Measurements from ENCODE around the gene NID2.
A peak's percentile ranks its signal among the peaks of the same experiment; 100 is the strongest.

The NID2 gene

DNA sequence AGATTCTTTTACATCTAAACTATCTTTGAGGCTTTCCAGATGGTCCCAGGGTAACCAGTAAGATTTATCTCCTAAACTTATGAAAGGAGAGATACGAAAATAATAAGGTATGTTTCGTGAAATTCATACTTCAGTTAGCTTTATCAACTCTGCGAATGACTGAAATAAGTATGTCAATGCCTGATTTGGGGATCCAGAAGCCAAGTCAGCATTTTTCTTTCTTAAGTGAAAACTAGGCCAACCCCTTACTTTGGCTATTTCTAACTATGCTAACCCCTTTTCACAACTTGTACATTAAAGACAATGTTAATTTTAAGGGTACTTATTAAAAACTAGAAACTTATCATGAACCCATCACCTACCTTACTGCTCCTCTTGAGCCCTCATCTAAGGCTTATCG, 26.9 kb upstream of the NID2 start:
- Histone ChIP-seq H3K4me3 (ENCODE audit: low read length) (no peak overlapping the region), H3K9ac (ENCODE audit: low read depth, low read length) (no peak overlapping the region), H3K4me1 (ENCODE audit: control insufficient read depth, insufficient read depth, low read length) (no peaks in the 10 kb centered on the region), H3K36me3 (ENCODE audit: insufficient read depth, low read length) (no peaks in the 10 kb centered on the region), H3K9me3 (replicated peaks; ENCODE audit: low read length) (no peaks in the 10 kb centered on the region), H3K4me2 (ENCODE audit: low read length) (no peak overlapping the region), H3K27me3 (ENCODE audit: control insufficient read depth, insufficient read depth, low read length) (no peaks in the 10 kb centered on the region)

DNA sequence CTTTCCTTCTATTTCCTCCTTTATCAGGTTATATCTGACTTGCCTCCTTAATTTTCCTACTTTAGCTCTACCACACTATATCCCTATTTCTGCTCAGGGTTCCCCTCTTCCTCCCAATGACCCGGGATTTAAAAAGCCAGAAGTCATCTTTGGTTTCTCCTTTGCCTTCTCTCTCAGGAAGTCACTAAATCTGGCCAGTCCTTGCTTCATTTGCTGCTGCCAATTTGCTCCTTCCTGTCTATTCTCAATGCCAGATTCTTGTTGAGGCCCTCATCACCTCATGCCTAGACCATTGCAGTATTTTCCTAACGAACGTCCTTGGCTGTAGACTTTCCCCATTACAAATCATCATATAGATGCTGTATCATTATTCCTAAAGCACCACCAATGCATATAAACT, 26.5 kb upstream of the NID2 start:
- no peak overlapping the region for H3K4me3 ChIP-seq (ENCODE audit: low read length)
- H3K9ac ChIP-seq (ENCODE audit: low read depth, low read length) = no peak overlapping the region
- H3K4me2 ChIP-seq (ENCODE audit: low read length) = no peak overlapping the region
- no peaks in the 10 kb centered on the region for H3K9me3 ChIP-seq (replicated peaks; ENCODE audit: low read length)
- H3K4me1 ChIP-seq (ENCODE audit: control insufficient read depth, insufficient read depth, low read length) = no peaks in the 10 kb centered on the region
- H3K27me3 ChIP-seq (ENCODE audit: control insufficient read depth, insufficient read depth, low read length) = no peaks in the 10 kb centered on the region
- H3K36me3 ChIP-seq (ENCODE audit: insufficient read depth, low read length) = no peaks in the 10 kb centered on the region

GRCh38 chr14:52094546-52095271, 25.9 kb upstream of the NID2 start:
- no peak overlapping the region for H3K4me2 ChIP-seq (ENCODE audit: low read length)
- H3K4me3 ChIP-seq (ENCODE audit: low read length) = no peak overlapping the region
- H3K4me1 ChIP-seq (ENCODE audit: control insufficient read depth, insufficient read depth, low read length) = no peaks in the 10 kb centered on the region
- H3K27me3 ChIP-seq (ENCODE audit: control insufficient read depth, insufficient read depth, low read length) = no peaks in the 10 kb centered on the region
- H3K9me3 ChIP-seq (replicated peaks; ENCODE audit: low read length) = no peaks in the 10 kb centered on the region
- H3K36me3 ChIP-seq (ENCODE audit: insufficient read depth, low read length) = no peaks in the 10 kb centered on the region
- H3K9ac ChIP-seq (ENCODE audit: low read depth, low read length) = no peak overlapping the region

DNA sequence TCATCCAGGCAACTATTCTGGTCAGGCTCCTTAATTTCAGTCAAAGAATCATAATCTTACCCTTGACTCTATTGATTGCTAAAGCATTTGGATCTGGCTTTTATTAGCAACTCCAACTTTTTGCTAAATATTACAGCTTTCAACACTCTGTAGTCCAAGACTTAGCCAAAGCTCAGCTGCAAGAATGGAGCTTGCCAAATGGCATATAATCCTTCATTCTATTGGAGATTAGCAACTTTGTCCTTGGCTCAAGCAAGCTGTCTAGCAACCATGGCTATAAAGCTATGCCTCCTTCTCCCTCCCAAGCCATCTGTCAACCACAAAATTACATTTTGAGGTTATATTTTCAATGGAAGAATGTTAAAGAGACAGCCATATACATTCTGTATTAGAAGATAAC, 23.1 kb upstream of the NID2 start:
- Histone ChIP-seq H3K4me1 (ENCODE audit: control insufficient read depth, insufficient read depth, low read length) (no peaks in the 10 kb centered on the region), H3K4me2 (ENCODE audit: low read length) (no peak overlapping the region), H3K27me3 (ENCODE audit: control insufficient read depth, insufficient read depth, low read length) (no peaks in the 10 kb centered on the region), H3K4me3 (ENCODE audit: low read length) (no peak overlapping the region), H3K36me3 (ENCODE audit: insufficient read depth, low read length) (no peaks in the 10 kb centered on the region), H3K9ac (ENCODE audit: low read depth, low read length) (no peak overlapping the region), H3K9me3 (replicated peaks; ENCODE audit: low read length) (no peaks in the 10 kb centered on the region)

GRCh38 chr14:52090936-52091335, 22.1 kb upstream of the NID2 start:
- Histone ChIP-seq H3K4me1 (ENCODE audit: control insufficient read depth, insufficient read depth, low read length) (no peaks in the 10 kb centered on the region), H3K4me2 (ENCODE audit: low read length) (no peak overlapping the region), H3K36me3 (ENCODE audit: insufficient read depth, low read length) (no peaks in the 10 kb centered on the region), H3K4me3 (ENCODE audit: low read length) (no peak overlapping the region), H3K9me3 (replicated peaks; ENCODE audit: low read length) (no peaks in the 10 kb centered on the region), H3K27me3 (ENCODE audit: control insufficient read depth, insufficient read depth, low read length) (no peaks in the 10 kb centered on the region), H3K9ac (ENCODE audit: low read depth, low read length) (no peak overlapping the region)

- Histone ChIP-seq H3K4me2 (ENCODE audit: low read length) (no peak overlapping the region), H3K4me1 (ENCODE audit: control insufficient read depth, insufficient read depth, low read length) (no peaks in the 10 kb centered on the region), H3K9me3 (replicated peaks; ENCODE audit: low read length) (no peaks in the 10 kb centered on the region), H3K36me3 (ENCODE audit: insufficient read depth, low read length) (no peaks in the 10 kb centered on the region), H3K4me3 (ENCODE audit: low read length) (no peak overlapping the region), H3K9ac (ENCODE audit: low read depth, low read length) (no peak overlapping the region), H3K27me3 (ENCODE audit: control insufficient read depth, insufficient read depth, low read length) (no peaks in the 10 kb centered on the region)
These were observed 20.4 kb upstream of the NID2 start for GRCh38 chr14:52089218-52089617.

DNA sequence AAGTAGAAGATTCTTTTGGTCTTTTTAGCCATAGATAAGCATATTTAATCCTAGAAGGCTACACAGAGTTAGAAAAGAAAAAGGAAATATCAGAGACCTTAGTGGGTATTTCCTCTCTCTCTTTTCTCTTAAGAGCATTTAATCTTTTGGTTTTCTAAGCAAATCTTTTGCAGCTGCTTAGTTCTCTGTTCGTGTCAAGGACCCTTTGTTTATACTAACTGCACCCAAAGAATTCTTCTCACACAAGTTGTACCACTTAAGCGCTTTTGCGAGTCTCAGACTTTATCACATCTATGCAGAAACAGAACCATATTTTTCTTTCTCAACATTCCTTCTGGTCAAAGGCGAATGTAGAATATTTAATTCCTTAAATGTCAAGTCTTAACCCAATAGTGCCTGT, 17.9 kb upstream of the NID2 start:
- Histone ChIP-seq H3K27me3 (ENCODE audit: control insufficient read depth, insufficient read depth, low read length) (no peaks in the 10 kb centered on the region), H3K4me3 (ENCODE audit: low read length) (no peak overlapping the region), H3K4me2 (ENCODE audit: low read length) (no peak overlapping the region), H3K4me1 (ENCODE audit: control insufficient read depth, insufficient read depth, low read length) (peaks cover 3% of the 10 kb centered on the region), H3K9ac (ENCODE audit: low read depth, low read length) (no peak overlapping the region), H3K36me3 (ENCODE audit: insufficient read depth, low read length) (no peaks in the 10 kb centered on the region), H3K9me3 (replicated peaks; ENCODE audit: low read length) (no peaks in the 10 kb centered on the region)

DNA sequence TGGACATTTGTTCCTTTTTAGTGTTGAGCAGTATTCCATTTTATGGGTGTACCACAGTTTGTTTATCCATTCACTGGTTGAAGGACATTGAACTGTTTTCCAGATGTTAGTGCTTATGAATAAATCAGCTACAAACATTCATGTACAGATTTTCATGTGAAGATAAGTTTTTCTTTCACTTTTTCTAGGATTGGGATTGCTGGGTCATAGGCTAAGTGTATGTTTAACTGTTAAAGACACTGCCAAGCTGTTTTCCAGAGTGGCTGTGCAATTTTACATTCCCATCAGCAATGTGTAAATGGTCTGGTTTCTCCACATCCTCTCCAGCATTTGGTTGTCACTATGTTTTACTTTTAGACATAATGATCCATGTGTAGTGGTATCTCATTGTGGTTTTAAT, 14.0 kb upstream of the NID2 start:
- Histone ChIP-seq H3K9ac (ENCODE audit: low read depth, low read length) (no peak overlapping the region), H3K4me1 (ENCODE audit: control insufficient read depth, insufficient read depth, low read length) (peaks cover 40% of the 10 kb centered on the region), H3K9me3 (replicated peaks; ENCODE audit: low read length) (no peaks in the 10 kb centered on the region), H3K27me3 (ENCODE audit: control insufficient read depth, insufficient read depth, low read length) (no peaks in the 10 kb centered on the region), H3K4me3 (ENCODE audit: low read length) (no peak overlapping the region), H3K36me3 (ENCODE audit: insufficient read depth, low read length) (no peaks in the 10 kb centered on the region), H3K4me2 (ENCODE audit: low read length) (no peak overlapping the region)

DNA sequence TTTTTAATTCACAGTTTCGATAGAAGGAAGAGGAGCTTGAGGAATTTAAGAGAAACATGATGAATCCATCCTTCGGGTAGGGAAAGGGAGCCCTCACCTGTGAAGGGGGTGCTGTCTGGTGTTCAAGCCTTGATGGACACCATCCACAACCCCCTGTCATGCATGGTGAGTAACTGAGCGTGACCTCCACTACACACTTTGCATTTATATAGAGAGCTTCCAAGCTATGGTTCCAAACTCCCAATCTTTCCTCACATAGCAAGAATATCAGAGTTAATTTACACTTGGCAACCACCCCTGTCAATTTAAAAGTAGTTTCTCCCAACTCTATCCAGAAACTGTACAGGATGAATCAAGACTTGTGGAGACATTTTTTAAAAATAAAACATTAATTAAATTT, 13.1 kb upstream of the NID2 start:
- H3K4me3 ChIP-seq (ENCODE audit: low read length) = no peak overlapping the region
- peaks cover 49% of the 10 kb centered on the region for H3K4me1 ChIP-seq (ENCODE audit: control insufficient read depth, insufficient read depth, low read length)
- no peaks in the 10 kb centered on the region for H3K27me3 ChIP-seq (ENCODE audit: control insufficient read depth, insufficient read depth, low read length)
- H3K36me3 ChIP-seq (ENCODE audit: insufficient read depth, low read length) = no peaks in the 10 kb centered on the region
- peak overlapping the region; percentile 75 for H3K9ac ChIP-seq (ENCODE audit: low read depth, low read length)
- no peaks in the 10 kb centered on the region for H3K9me3 ChIP-seq (replicated peaks; ENCODE audit: low read length)
- peak overlapping the region; percentile 45 for H3K4me2 ChIP-seq (ENCODE audit: low read length)

DNA sequence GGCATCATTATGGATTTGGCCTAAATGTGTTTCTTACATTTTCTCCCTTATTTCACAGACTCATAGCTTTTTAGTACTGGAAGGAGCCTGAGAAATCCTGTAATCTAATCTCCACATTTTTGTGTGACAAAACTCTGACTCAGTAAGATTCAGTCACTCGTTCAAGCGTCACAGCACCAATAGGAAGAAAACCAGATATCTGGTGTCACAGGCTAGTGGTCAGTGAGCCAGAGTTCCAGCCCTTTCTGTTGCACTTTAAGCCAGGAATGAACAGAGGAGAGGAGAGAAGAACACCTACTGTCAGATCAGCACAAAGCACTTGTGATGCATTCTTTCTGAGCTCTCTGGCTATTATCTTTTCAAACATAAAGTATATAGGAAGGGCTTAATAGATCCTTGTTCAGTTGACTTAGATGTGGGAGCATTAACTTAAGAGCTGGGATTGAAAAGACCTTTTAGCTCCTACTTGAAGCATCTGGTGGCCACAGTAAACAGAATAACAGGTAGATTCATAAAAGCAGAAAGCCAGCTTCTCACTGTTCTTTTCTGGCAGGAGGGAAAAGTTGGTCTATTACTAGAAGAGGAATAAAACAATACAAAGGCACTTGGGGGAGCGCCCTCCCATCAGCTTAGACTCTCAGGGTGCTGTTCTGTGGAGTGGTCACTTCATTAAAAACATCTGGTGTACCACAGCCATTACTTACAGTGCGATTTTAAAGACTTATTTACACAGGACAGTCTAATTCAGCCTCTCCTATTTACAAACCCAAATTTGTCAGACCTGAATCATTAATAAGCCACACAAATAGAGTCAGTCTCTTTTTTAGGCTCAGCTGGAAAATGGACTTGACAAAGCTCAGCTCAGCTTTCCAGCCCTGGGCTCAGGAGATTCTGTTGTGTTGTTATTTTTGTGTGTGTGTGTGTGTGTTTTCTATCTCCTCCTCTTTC, 12.2 kb upstream of the NID2 start:
- H3K4me3 ChIP-seq (ENCODE audit: low read length) = no peak overlapping the region

GRCh38 chr14:52080158-52080800, 11.4 kb upstream of the NID2 start:
- H3K4me3 ChIP-seq (ENCODE audit: low read length) = peak overlapping the region; percentile 31

More for the DNA sequence above, 12.2 kb upstream of the NID2 start:
- Histone ChIP-seq H3K27me3 (ENCODE audit: control insufficient read depth, insufficient read depth, low read length) (no peaks in the 10 kb centered on the region), H3K36me3 (ENCODE audit: insufficient read depth, low read length) (no peaks in the 10 kb centered on the region), H3K9me3 (replicated peaks; ENCODE audit: low read length) (no peaks in the 10 kb centered on the region), H3K9ac (ENCODE audit: low read depth, low read length) (peak overlapping the region; percentile 75), H3K4me2 (ENCODE audit: low read length) (peak overlapping the region; percentile 59), H3K4me1 (ENCODE audit: control insufficient read depth, insufficient read depth, low read length) (peaks cover 58% of the 10 kb centered on the region)

More at GRCh38 chr14:52080158-52080800, 11.4 kb upstream of the NID2 start:
- Histone ChIP-seq H3K4me2 (ENCODE audit: low read length) (peak overlapping the region; percentile 59), H3K4me1 (ENCODE audit: control insufficient read depth, insufficient read depth, low read length) (peaks cover 66% of the 10 kb centered on the region), H3K27me3 (ENCODE audit: control insufficient read depth, insufficient read depth, low read length) (no peaks in the 10 kb centered on the region), H3K9me3 (replicated peaks; ENCODE audit: low read length) (no peaks in the 10 kb centered on the region), H3K9ac (ENCODE audit: low read depth, low read length) (peak overlapping the region; percentile 71), H3K36me3 (ENCODE audit: insufficient read depth, low read length) (no peaks in the 10 kb centered on the region)
